HG03575 (cell line): Measurements from ENCODE around the gene VPS33A.

Experiments used
- ATAC-seq: cut with Tn5 transposase; IDR thresholded peaks from one replicate; pipeline ENCODE4 v1.9.1; 2021; ENCODE audit not compliant: unreplicated experiment, insufficient number of reproducible peaks, low FRiP score; ENCODE audit errors: extremely low read depth

The VPS33A gene

DNA sequence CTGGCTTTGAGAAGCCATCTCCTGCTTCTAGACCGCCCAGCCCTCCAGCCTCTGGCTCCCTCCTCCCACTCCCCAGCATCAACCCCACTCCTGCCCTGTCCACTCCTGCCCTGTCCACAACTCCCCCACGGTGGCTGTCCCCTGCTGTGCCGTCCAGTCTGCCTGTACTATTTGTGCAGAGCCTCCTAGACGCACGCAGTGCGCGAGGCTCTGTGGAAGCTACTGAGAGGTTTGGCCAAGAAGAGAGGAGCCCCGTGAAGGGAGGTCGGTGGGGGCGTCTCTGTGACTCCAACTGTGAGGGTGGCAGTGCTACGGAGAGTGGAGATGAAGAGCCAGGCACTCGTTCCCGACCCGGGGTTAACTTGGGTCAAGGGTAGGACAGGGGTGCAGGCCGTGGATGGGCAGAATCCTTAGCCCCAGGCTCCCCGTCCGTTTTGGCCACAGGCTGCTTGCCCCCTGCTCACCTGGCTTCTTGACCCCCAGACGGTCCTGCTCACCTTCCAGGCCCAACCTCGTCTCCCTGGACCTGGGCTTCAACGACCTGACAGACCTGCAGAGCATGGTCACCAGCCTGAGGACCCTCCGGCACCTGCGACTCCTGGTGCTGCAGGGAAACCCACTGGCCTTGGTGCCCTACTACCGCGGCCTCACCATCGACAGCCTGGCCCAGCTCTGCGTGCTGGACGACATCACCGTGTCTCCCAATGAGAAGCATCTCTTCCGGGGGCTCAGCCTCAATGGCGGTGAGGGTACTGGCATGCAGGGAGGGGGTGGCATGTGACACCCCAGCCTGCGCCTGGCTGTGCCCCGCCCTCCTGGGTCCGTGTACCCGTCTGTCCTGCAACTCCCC, 76.4 kb downstream of the VPS33A start:
- no peak for ATAC-seq

DNA sequence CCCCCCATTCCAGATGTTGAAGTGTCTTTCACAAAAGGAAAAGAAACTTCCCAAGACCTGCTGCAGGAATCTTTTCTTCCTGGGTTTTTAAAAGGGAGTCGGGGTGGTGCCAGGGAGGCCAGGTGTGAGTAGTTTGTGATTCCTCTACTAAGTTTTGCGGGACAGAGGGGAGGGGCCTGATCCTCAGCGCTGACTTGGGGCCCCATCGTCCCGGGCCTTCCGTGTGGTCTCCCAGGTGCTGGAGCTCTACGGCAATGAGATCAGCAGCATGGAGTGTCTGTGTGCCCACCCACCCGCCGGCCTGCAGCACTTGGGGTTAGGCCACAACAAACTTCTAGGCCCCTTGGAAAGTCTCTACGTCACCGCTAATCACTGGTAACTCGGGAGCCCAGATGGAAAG, 78.8 kb downstream of the VPS33A start:
- ATAC-seq = no peak

DNA sequence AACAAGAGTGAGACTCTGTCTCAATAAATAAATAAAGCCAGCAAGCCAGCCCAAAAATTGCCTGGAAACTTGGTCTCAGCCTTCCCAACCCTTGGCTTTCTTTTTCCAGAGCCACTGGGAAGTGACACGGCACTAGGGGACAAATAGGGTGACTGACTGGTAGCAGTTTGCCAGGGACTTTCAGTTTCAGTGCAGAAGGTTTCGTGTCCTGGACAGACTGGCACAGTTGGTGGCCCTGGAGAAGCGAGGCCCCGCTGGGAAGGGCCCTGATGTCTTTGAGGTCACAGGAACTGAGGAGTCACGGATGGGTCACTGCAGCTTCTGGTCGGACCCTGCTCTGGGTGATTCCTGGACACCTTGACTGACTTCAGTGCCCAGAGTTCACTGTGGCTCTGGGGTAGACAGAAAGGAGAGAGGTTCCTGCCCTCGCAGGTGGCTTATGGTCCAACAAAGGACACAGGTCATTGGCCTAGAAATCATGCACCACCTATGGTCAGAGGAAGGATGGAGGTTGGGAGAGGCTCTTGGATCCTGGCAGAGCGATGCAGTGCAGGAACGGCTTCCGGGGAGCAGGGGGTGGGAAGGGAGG, 80.7 kb downstream of the VPS33A start:
- ATAC-seq = no peak

GRCh38 chr12:122185079-122185478, 81.2 kb downstream of the VPS33A start:
- ATAC-seq = no peak

- ATAC-seq = no peak
These were observed 81.8 kb downstream of the VPS33A start for GRCh38 chr12:122184517-122184916.

DNA sequence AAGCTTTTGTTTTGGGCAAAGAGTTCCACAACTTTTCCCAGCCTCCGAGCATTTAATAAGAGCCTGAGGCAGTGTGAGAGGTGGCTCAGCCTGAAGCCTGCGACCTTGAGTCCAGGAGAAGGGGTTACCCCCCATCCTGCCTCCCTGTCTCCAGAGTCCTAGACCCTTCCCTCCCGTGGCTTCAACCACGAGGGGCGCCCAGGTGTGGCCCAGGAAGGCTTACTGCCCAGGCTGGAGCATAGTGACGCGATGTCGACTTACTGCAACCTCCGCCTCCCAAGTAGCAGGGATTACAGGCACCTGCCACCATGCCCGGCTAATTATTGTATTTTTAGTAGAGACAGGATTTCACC, 82.7 kb downstream of the VPS33A start:
- ATAC-seq = no peak

- ATAC-seq = no peak
These were observed 83.3 kb downstream of the VPS33A start, which contains the start of gene LRRC43 for GRCh38 chr12:122182887-122183587. Gene LRRC43, plus strand, starts transcription at chr12:122183123. Its CDS starts 22 bp downstream, at chr12:122183145.
